ENCODE data around the gene CDH22.

GRCh38 chr20:46353500-46354206 lies 45.4 kb upstream of the CDH22 start:
- TF ChIP-seq EZH2 (IDR thresholded peaks at IDR 0.05; ENCODE audit: borderline replicate concordance, insufficient read depth, low read depth, low read length, poor library complexity, severe bottlenecking): no peak
- TF ChIP-seq, protein P1, sequence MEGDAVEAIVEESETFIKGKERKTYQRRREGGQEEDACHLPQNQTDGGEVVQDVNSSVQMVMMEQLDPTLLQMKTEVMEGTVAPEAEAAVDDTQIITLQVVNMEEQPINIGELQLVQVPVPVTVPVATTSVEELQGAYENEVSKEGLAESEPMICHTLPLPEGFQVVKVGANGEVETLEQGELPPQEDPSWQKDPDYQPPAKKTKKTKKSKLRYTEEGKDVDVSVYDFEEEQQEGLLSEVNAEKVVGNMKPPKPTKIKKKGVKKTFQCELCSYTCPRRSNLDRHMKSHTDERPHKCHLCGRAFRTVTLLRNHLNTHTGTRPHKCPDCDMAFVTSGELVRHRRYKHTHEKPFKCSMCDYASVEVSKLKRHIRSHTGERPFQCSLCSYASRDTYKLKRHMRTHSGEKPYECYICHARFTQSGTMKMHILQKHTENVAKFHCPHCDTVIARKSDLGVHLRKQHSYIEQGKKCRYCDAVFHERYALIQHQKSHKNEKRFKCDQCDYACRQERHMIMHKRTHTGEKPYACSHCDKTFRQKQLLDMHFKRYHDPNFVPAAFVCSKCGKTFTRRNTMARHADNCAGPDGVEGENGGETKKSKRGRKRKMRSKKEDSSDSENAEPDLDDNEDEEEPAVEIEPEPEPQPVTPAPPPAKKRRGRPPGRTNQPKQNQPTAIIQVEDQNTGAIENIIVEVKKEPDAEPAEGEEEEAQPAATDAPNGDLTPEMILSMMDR (IDR thresholded peaks at IDR 0.05): no peak
